Activated naive CD4-positive, alpha-beta T cell (primary cell): Measurements from ENCODE around the gene EI24.
"Not testable (repeated sequence)": the region's sequence is repeated elsewhere in the genome, so short reads cannot be mapped to it uniquely, and the experiment has no call there.

Source experiments
- DNase-seq, 4 experiments: peaks; one replicate each; lab custom pipeline; 2025; lab: John Stamatoyannopoulos, UW

The EI24 gene

DNA sequence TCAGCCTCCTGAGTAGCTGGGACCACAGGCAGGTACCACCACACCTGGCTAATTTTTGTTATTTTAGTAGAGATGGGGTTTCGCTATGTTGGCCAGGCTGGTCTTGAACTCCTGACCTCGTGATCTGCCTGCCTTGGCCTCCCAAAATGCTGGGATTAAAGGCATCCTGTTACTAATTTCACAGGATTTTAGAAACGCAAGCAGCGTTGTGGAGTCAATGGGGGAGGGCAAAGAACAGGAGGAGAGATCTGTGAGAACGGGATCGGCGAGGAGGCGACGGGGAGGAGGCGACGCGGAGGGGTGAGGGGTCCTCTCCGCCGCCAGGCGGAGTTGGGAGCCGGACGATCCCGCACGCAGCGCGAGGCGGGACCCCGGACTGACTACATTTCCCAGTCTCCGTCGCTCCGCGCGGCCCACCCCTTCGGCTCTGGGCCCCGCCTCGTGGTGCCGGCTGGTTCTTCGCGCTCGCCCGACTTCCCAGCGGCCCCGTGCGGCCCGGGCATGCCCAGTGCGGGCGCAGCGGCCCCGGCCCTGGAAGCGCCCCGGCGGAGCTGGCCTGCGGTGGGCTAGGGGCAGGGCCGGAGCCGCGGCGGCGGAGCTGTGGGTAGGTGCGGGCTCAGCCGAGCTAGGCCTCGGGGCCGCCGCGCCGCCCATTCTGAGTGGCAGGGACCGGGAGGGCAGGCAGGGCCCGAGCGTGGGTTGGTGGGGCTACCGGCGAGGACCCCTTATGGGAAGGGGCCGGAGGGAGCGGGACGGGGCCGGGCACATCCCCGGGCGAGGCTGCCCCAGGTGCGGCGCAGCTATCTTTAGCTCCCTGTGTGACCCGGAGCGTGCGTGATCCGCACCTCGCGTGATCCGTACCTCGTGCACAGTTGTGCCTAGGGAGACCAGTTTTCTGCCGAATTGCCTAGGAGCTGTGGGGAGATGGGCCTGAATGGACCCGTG lies at the start of gene EI24:
EI24 (plus strand) TSS at position 508 of the 945 bp plus-strand sequence. CDS start 3,051 bp downstream, outside the sequence.
- DNase-seq = peak; percentile 69 to 83 (median 74)

DNA sequence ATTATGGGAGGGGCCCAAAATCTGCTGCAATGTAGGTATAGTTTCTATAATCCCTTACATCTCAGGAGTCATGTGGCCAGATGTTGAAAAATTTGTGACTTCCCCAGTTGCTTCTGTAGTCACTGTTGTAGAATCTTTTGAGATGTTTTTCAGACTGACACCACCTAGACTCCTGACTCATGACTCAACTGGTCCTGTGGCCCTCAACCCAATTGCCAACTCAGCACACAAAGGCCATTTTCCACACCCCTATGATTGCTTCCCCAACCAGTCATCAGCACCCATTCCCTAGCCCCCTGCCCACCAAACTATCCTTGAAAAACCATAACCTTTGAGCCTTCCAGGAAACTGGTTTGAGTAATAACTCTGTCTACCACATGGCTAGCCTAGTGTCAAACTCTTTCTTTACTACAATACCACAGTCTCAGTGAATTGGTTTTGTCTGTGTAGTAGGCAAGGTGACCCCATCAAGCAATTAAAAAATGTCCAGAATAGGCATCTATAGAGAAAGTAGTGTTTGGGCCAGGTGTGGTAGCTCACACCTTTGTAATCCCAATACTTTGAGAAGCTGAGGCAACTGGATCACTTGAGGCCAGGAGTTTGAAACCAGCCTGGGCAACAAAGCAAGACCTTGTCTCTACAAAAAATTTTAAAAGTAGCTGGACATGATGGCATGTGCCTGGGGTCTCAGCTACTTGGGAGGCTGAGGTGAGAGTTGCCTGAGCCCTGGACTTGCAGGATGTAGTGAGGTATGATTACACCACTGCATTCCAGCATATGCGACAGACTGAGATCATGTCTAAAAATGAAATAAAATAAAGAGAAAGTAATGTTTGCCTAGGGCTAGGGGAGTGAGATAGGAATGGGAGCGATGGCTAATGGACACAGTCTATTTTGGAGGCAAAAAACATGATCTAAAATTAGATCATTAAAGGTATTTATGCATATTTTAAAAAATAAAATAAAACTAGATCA lies 49.1 kb upstream of the EI24 start:
- no peak for DNase-seq

DNA sequence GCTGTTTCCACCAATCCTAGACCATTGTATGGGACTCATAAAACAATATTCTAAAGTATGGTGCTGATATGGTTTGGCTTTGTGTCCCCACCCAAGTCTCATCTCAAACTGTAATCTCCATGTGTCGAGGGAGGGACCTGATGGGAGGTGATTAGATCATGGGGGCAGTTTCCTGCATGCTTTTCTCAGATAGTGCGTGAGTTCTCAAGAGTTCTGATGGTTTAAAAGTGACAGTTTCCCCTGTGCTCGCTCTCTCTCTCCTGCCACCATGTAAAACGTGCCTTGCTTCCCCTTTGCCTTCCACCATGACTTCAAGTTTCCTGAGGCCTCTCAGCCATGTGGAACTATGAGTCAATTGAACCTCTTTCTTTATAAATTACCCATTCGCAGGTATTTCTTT lies 44.0 kb upstream of the EI24 start:
- DNase-seq = no peak

DNA sequence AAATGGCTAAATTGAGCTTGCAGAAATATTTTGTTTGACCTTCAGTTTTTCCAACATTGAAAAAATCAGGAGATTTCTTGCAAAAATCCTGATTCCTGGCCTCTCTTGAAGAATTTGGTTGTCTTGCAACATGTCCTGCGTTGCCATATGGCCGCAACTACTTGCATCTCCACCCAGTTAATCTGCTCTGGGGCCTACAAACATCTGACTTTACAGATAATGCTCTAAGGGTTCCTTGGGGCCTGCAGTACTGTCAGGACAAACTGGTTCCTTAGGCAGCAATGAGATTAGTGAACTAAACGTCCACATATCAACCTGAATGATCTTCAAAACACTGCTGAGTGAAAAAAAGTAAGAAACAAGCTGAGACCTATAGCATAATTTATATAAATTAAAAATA lies 36.6 kb upstream of the EI24 start:
- DNase-seq = no peak

DNA sequence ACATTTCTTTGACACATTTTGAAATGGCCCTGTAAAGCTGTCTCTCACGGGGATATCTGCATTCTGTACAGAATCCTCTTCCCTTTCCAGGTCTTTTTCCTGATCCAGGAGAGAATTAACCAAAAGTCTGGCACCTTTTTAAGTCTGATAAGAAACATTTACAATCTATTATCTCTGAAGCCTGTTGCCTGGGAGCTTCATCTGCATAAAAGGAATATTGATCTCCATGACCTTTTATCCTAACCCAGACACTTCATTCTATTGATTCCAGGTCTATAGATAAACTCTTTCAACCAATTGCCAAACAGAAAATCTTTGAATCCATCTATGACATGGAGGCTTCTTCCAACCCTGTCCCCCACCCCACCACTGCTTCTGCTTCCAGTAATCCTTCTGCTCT lies 33.7 kb upstream of the EI24 start:
- DNase-seq = no peak

DNA sequence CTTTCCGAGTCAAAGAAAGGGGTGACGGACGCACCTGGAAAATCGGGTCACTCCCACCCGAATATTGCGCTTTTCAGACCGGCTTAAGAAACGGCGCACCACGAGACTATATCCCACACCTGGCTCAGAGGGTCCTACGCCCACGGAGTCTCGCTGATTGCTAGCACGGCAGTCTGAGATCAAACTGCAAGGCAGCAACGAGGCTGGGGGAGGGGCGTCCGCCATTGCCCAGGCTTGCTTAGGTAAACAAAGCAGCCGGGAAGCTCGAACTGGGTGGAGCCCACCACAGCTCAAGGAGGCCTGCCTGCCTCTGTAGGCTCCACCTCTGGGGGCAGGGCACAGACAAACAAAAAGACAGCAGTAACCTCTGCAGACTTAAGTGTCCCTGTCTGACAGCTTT lies 32.4 kb upstream of the EI24 start:
- DNase-seq = not testable (repeated sequence)

DNA sequence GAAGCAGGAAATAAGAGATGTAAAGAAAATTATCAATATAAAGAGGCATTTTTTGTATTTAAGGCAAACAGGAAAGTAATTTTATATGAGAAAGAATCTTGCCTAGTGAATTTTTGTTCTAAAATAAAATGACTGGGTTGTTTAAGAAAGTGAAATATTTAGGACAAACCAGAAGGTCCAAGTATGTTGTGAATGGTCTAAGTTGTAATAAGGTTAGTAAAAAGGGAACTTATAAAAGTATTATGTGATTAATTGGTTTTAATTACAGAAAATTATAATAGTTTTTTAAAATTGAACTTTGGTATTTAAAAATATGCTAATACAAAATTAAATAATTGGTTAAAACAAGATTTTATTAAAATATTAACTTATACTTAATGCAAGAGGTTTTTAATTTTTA lies 26.6 kb upstream of the EI24 start:
- DNase-seq = no peak

DNA sequence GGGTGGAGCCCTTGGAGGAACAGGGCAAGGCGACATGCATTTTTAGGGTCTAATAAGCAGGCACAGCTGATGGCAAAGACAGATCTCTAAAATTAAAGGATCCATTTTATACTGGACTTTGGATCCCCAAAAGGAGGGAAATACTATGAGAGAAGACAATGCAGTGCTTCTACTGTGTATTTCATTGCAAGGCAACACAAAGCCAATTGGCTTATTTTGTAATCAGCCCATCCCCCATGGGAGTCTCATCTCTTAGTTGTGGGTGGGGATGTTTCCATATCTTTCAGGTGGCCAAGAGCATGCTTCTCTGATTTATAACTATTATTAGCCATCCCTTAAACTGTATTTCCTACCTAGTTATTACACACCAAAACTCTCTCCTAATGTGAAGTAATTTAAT lies 18.5 kb upstream of the EI24 start:
- DNase-seq = no peak

DNA sequence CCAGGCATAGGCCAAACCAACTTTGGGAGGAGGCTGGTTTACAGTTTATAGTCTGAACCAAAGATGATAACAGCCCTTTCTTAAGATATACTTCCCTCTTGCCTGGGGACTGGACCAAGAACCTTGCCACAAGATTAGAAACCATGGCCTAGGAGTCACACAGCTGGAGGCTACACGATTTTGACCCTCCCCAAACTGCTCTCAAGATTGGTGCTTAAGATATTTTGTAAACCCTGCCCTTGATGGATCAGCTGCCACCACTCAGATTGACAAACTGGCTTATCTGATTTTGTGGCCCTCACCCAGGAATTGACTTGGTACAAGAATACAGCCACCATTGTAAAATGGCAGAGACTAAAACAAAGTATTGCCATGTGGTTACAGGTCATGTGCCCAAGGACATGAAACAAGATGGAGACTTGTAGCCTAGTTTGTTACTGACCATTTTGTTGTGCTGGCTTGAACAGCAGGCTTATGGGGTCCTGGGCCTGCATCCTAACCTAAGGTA lies 17.4 kb upstream of the EI24 start:
- no peak for DNase-seq

DNA sequence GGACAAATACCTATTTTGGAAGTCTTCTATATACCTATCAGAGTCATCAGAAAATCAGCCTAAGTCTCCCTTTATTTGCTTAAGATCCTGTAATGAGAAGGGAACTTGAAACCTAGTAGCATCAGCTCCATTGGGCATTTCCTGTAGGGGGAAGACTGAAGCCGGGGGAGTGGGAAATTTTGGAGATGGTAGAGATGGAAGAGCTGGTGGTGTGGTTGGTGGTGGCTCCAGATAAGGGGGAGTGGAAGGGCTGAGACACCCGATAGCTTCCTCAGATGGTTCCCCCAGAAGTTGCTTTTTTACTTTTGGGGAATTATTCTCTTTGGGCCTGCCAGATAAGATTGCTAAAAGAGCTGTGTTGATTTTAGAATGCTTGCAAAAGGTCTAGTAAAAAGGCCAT lies 16.4 kb upstream of the EI24 start:
- no peak for DNase-seq

DNA sequence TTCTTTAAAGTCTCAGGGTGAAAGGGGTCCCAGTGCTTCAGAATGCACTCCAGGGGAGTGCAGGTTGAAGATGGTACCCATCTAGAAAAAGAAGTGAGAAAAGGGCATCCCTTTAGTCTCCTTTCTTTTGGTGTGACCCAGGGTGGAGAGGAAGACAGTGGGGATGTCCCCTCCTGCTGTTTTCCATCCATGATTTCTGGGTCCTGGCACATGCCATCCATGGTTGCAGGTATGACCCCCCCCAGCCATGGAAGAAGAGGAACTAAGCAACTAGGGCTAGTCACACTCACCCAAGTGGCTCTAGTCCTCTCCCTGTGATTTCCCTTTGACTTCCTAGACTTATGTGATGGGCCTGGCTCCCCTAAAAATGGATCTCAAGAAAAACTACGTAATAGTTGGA lies 15.9 kb upstream of the EI24 start:
- no peak for DNase-seq

DNA sequence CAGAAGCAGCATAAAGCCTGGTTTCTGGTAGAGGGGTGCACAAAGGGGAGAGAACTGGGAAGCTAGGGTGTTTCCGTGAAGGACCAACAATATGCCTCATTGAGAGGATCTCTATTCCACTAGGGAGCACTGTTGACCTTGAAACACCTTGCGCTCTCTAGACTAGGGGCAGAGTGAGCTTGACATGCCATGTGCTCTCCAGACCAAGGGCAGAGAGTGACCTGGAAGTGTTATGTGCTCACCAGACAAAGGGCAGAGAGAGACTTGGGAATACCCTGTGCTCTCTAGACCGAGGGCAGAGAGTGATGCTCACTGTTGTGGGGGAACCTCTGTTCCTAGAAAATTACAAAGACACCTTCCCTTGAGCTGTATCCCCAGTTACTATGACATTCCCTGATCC lies 15.2 kb upstream of the EI24 start:
- DNase-seq = no peak

DNA sequence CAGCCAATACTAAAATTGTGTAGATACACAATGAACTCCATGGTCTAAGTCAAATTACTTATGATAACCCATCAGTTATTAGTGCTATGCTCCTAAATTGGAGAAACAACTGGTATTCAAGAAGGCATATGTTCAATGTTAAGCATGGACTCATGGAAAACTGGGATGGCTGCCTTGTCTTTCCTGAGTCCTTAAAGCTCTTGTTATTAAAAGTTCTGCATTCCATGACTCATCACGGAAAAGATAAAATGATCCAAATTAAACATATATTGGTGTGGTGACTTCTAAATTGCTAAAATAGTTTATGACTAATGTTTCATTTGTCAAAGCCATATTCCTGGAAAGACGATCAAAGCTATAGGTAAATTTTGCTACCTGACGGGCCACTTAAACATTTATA lies 9.4 kb upstream of the EI24 start:
- DNase-seq = no peak

DNA sequence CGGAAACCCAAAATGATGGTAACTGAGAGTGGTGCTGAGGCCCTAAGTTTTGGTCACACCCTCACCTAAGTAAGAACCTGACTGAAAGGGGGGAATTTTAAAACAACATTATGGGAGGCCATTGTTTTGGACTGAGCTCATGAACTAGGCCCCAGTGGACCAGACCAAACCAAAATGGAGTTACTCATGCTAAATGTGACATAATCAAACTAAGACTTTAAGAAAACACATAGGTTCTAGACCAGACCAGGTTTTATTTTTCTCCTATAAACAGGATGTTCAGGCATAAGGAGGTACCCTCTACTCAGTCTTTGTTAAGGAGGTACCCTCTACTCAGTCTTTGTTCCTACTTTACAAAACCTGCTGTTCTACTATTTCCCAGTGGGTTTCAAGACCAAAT lies 7.4 kb upstream of the EI24 start:
- no peak for DNase-seq

DNA sequence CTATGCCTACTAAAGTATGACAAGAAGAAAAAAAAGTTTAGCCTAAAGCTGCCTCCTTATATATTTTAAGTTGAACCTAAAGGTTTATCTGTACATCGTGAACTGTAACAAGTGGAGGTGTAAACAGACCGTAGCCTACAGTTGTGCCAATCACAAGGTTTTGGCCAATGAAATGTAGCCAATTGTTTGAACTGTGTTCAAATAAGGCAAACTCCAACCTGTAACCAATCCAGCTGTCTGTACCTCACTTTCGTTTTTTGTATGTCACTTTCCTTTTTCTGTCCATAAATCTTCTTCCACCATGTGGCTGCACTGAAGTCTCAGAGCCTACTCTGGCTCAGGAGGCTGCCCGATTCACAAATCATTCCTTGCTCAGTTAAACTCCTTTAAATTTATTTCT lies 6.8 kb upstream of the EI24 start:
- DNase-seq = no peak

DNA sequence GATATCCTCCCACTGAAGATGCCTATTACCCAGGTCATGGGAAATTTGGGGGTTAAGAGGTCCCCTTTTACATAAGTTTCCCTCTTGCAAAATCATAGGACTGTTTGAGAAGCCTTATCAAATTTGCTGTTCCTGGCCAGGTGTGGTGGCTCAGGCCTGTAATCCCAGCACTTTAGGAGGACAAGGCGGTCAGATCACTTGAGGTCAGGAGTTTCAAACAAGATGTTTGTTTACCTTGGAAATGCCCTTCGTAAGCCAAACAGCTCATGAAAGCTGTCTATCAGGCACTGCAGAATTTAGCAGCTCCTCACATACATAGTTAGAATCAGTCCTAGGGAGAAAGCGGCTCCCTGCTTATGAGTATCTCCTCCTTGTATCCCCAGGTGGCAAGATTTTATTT lies 4.9 kb upstream of the EI24 start:
- DNase-seq = no peak

DNA sequence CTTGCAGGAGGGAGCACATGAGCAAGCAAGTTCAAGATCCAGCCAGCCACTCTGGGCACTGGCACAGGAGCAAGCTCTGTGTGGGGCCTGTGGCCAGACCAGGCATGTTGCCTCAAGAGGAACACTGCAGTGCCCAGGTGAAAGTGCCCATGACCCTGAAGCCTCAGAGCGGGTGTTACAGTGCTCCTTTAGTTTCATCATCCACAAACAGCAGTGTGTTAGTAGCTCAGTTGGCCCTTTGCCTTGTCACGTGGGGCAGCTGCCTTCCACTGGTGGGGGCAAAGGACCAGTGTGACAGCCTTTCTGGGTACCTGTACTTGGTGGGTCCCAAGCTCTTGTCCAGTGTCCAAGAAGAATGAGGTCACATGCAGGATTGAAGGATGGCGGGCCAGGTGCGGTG lies 3.0 kb upstream of the EI24 start:
- DNase-seq = no peak

DNA sequence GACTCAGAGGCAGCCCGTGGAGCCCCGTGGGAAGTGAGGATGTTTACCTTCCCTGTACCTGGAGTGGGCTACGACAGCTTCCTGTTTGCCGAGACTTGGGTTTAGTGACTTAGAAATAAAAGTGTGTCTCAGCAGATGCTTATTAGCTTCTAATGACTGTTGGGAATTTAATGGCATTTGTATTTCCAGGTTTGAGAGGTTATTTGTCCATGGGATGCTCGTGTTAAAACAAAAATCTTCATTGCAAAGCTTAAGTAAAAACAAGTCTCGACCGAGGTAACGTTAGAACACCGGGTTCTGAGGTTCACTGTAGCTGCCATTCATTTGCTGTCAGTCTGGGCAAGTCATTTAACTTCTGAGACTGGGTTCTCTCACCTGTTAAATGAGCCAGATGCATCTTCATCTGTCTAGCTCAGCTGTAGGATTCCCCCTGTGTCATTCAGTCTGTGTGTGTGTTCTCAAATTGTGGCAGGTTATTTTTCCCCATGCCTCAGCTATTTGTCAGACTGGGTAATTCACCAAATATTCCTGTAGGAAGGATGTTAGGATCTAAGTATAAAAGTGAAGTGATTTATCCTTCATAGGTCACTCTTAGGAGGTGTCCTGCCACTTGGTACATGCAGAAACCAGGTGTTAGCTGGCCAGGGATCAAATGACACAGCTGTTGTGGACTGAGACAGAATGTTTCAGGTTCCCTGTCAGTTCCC lies 791 bp downstream of the EI24 start:
- no peak for DNase-seq

DNA sequence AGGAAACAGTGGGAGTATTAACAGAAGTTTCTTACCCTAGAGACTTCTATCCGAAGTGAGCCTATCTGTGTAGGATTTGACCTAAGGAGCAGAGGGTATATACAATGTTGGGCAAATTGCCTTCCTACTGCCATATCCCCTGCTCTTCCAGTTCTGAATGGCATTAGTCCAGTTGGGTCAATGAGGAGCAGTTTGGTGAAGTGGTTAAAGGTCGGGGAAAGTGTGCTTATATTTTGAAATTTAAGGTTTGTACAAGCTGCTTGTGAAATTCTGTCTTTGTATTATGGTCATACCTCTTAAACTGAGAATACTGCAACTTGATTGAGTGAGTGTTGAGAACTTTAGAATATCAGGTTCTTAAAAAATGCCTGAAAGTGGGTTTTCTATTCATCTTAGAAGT lies 1.7 kb downstream of the EI24 start:
- DNase-seq = no peak

DNA sequence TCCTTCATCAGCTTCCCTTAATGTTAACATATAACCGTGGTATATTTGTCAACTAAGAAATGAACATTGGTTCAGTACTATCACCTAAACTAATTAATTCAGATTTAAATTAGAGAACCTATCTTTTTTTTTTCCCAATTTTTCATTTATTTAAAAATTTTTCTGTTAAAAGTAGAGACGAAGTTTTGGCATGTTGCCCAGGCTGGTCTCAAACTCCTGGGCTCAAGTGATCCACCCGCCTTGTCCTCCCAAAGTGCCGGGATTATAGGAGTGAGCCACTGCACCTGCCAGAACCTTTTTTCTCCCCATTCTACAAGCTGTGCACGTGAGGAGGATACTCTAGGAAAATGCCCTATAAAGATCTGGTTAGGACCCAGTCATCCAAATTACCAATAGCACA lies 3.6 kb downstream of the EI24 start:
- DNase-seq = no peak

DNA sequence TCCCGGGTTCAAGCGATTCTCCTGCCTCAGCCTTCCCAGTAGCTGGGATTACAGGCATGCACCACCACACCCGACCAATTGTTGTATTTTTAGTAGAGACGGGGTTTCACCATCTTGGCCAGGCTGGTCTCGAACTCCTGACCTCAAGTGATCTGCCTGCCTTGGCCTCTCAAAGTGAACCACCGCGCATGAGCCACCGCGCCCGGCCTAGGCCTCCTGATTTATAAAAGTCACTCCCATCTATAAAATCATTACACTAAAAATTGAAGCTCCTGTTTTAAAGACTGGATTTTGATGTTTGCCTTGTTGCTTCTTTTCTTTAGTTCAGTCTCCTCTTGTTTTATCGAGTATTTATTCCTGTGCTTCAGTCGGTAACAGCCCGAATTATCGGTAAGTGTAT lies 7.9 kb downstream of the EI24 start:
- DNase-seq = not testable (repeated sequence)

DNA sequence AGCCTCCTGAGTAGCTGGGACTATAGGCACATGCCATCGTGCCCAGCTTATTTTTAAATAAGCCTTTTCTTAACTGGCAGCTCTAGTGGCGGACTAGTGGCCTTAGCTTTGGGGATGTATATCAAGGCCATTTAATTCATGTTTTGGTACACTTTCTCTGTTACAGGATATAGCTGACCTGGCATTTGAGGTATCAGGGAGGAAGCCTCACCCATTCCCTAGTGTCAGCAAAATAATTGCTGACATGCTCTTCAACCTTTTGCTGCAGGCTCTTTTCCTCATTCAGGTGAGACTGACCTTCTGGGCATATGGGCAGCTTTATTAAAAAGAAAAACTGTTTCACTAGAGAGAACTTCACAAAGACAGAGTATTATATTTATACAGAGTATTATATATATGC lies 9.5 kb downstream of the EI24 start:
- no peak for DNase-seq
